Esophagus squamous epithelium (tissue), 5 donors: Measurements from ENCODE around the gene COQ8B. TPM values are rescaled to one million over a fixed set of nuclear protein-coding genes. Genes with fewer than 3 reads are reported as not detected.

Experiments used
- DNase-seq: peaks from one replicate; lab custom pipeline; 2025; lab: John Stamatoyannopoulos, UW
- H3K27ac ChIP-seq, 4 donors: fragments of 200-600 bp; sonication (generic); one replicate each; pipeline ENCODE4 v1.5.1; 2016 to 2019; ENCODE audit warnings: mild to moderate bottlenecking in 1 of 4
- H3K27me3 ChIP-seq, 4 donors: fragments of 200-600 bp; sonication (generic); 1 replicate in 3 of 4; 2 replicates in 1 of 4; pipeline versions ENCODE4 v1.5.1 to v1.6.0; 2017 to 2021; ENCODE audit warnings: antibody characterized with exemption in 1 of 4
- H3K36me3 ChIP-seq, 3 donors: fragments of 200-600 bp; sonication (generic); one replicate each; pipeline ENCODE4 v1.5.1; 2016 to 2019
- H3K4me1 ChIP-seq, 3 donors: fragments of 200-600 bp; sonication (generic); one replicate each; pipeline ENCODE4 v1.5.1; 2017 to 2019
- H3K4me3 ChIP-seq, 4 donors: fragments of 200-600 bp; sonication (generic); 1 replicate in 3 of 4; 2 replicates in 1 of 4; pipeline ENCODE4 v1.5.1; 2016 to 2019; ENCODE audit warnings: mild to moderate bottlenecking in 2 of 4, moderate library complexity in 1 of 4
- H3K9me3 ChIP-seq, 3 donors: fragments of 200-600 bp; sonication (generic); one replicate each; pipeline ENCODE4 v1.5.1; 2016 to 2019
- CTCF ChIP-seq, 6 experiments: fragments of 450-650 bp in 4 of 6; fragments of 200-600 bp in 2 of 6; sonication (generic) in 2 of 6; IDR thresholded peaks; one replicate each; pipeline ENCODE4 v1.5.1; 2016 to 2019; ENCODE audit warnings: antibody characterized with exemption in 6 of 6, mild to moderate bottlenecking in 4 of 6, moderate library complexity in 4 of 6
- POLR2A ChIP-seq, 4 donors: fragments of 450-650 bp; IDR thresholded peaks; one replicate each; pipeline ENCODE4 v1.6.1; 2017; ENCODE audit warnings: antibody characterized with exemption in 4 of 4, mild to moderate bottlenecking in 4 of 4, moderate library complexity in 3 of 4
- WGBS, 2 donors: methylation state at CpG; one replicate each; pipeline ENCODE4 v1.1.5; 2018; 5-methylcytosine and 5-hydroxymethylcytosine counted together
- intact Hi-C: fragments of 100-400 bp; cut with DNase I; formaldehyde crosslinking; loops from one replicate; pipeline ENCODE4 v1.15.0; 2022
- total RNA-seq, 4 donors: library from RNA; depleted of rRNA; stranded (reverse); fragments of >200 nt; gene quantifications; one replicate each; pipeline ENCODE4 v1.1.0, GENCODE V29; 2016
- donor health status: DM: yes; HTN: yes; CAD: no.

Gene COQ8B
- total RNA-seq, 4 donors from 2014 or later = 19.3 to 64.1 (median 33.3) TPM

- intact Hi-C loops = no loop called here
- Histone ChIP-seq H3K4me1 (peaks cover 5 to 51% (median 22%) of the 10 kb centered on the region in 3 donors), H3K36me3 (peaks cover 0 to 4% (median 0%) of the 10 kb centered on the region in 3 donors), H3K4me3 (no peak overlapping the region), H3K27ac (peak overlapping the region in 1 of 4 donors; percentile 26), H3K27me3 (no peaks in the 10 kb centered on the region), H3K9me3 (no peaks in the 10 kb centered on the region)
- DNase-seq = no peak
- TF ChIP-seq CTCF (IDR thresholded peaks at IDR 0.05) = no peak
- no peak for TF ChIP-seq POLR2A (IDR thresholded peaks at IDR 0.05)
- 85 to 97% methylated on average over 6 to 7 of the region's 7 CpGs for WGBS, 2 donors
These were observed 30.9 kb upstream of the COQ8B start for GRCh38 chr19:40747536-40747935.

DNA sequence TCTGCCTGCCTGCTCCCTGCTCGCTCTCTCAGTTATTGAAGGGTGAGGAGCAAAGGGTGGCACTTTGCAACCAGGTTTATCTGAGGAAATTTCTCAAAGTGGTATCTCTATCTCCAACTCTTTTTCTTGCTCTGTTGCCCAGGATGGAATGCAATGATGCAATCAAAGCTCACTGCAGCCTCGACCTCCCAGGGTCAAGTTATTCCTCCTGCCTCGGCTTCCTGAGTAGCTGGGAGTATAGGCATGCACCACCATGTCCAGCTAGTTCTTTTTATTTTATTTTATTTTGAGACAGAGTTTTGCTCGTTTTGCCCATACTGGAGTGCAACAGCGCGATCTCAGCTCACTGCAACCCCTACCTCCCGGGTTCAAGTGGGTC lies 28.7 kb upstream of the COQ8B start:
- WGBS, 2 donors = 77 to 80% methylated on average over 6 to 7 of the region's 7 CpGs
- Histone ChIP-seq H3K36me3 (peaks cover 0 to 12% (median 7%) of the 10 kb centered on the region in 3 donors), H3K4me3 (no peak overlapping the region), H3K9me3 (no peaks in the 10 kb centered on the region), H3K4me1 (peaks cover 11 to 63% (median 26%) of the 10 kb centered on the region in 3 donors), H3K27ac (peak overlapping the region in 3 of 4 donors; percentile 11 to 36 (median 18)), H3K27me3 (no peaks in the 10 kb centered on the region)
- DNase-seq = no peak
- TF ChIP-seq CTCF (IDR thresholded peaks at IDR 0.05) (no peak), POLR2A (IDR thresholded peaks at IDR 0.05) (no peak)
- intact Hi-C loops = no loop called here

DNA sequence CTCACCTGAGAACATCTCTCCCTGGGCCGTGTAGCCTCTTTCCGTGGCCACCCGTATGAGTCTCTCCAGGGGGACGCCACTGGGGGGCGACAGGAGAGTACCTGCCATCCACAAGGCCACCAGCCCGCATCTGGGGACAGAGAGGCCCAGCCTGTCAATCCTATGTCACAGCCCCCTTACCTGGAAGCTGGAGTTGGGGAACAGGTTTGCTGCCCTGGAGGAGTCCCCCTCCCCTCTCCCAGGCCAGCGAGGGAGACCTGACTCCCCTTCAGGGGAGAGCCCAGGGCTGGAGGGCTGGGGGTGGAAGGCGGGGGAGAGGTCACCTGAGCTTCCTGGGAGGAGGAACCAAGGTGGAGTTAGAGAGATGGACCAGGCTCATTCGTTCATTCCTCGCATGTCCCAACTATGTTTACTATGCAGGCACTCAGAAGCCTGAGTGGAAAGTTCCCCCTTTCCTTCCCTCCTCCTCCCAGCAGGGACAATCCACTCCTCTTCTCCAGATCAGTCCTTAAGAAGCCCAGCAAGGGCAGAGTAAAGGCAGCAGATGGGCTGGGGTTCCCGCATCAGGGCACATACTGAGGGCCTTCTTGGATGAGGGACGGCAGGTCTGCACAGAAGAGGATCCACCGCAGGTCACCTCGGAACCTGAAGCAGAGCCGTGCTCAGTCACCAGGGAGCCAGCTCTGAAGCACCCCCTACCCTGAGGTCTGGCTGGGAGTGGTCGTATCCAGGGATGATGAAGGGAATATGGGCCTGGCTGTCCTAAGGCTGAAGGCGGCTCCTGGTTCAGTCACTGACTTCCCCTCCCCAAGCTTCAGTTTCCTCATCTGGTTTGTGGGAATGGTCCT lies 28.1 kb upstream of the COQ8B start:
- intact Hi-C loops = no loop called here
- peaks cover 6 to 18% (median 13%) of the 10 kb centered on the region in 3 donors for H3K36me3 ChIP-seq
- WGBS, 2 donors = 64 to 73% methylated on average over 2 to 7 of the region's 17 CpGs
- H3K4me3 ChIP-seq = no peak overlapping the region
- TF ChIP-seq POLR2A (IDR thresholded peaks at IDR 0.05) = no peak
- TF ChIP-seq CTCF (IDR thresholded peaks at IDR 0.05) = no peak
- H3K27ac ChIP-seq = peak overlapping the region in 3 of 4 donors; percentile 11 to 36 (median 18)
- DNase-seq = no peak
- peaks cover 15 to 65% (median 32%) of the 10 kb centered on the region in 3 donors for H3K4me1 ChIP-seq
- no peaks in the 10 kb centered on the region for H3K9me3 ChIP-seq
- no peaks in the 10 kb centered on the region for H3K27me3 ChIP-seq

GRCh38 chr19:40743926-40744325 lies 27.2 kb upstream of the COQ8B start:
- Histone ChIP-seq H3K27me3 (no peaks in the 10 kb centered on the region), H3K4me3 (no peak overlapping the region), H3K9me3 (no peaks in the 10 kb centered on the region), H3K4me1 (peaks cover 17 to 65% (median 28%) of the 10 kb centered on the region in 3 donors), H3K36me3 (peaks cover 14 to 26% (median 21%) of the 10 kb centered on the region in 3 donors), H3K27ac (no peak overlapping the region)
- intact Hi-C loops = no loop called here
- TF ChIP-seq CTCF (IDR thresholded peaks at IDR 0.05) (no peak), POLR2A (IDR thresholded peaks at IDR 0.05) (no peak)
- WGBS, 2 donors = 82 to 98% methylated on average over 5 to 7 of the region's 10 CpGs
- DNase-seq = no peak

- no peaks in the 10 kb centered on the region for H3K9me3 ChIP-seq
- H3K27me3 ChIP-seq = no peaks in the 10 kb centered on the region
- whole genome bisulfite sequencing, 2 donors = 91 to 93% methylated on average over 10 to 11 of the region's 12 CpGs
- peaks cover 17 to 62% (median 22%) of the 10 kb centered on the region in 3 donors for H3K4me1 ChIP-seq
- peaks cover 22 to 37% (median 31%) of the 10 kb centered on the region in 3 donors for H3K36me3 ChIP-seq
- intact Hi-C loops = no loop called here
- DNase-seq = no peak
- TF ChIP-seq CTCF (IDR thresholded peaks at IDR 0.05) (no peak), POLR2A (IDR thresholded peaks at IDR 0.05) (no peak)
- H3K27ac ChIP-seq = peak overlapping the region in 2 of 4 donors; percentile 26 to 80
- no peak overlapping the region for H3K4me3 ChIP-seq
These were observed 26.2 kb upstream of the COQ8B start for GRCh38 chr19:40742886-40743285.
